IMR-90 (cell line): Measurements from ENCODE around the gene KCNK7. TPM values are rescaled to one million over a fixed set of nuclear protein-coding genes. Genes with fewer than 3 reads are reported as not detected.

ENCODE experiments used
- ATAC-seq: fragments of 200-7000 bp; cut with Tn5 transposase; 2 replicates; pipeline ENCODE4 v1.9.1; 2020; ENCODE audit warnings: low read depth, mild to moderate bottlenecking, moderate library complexity
- BruUV-seq: library from RNA; stranded (reverse); fragments of 400-500 nt; replicated peaks from 2 replicates; lab custom pipeline; 2021; lab: Mats Ljungman, UMichigan
- CTCF ChIA-PET: fragments of 300-600 bp; formaldehyde crosslinking; extraction: SDS; loops from one replicate; lab custom pipeline; 2021; ENCODE audit warnings: antibody characterized with exemption; lab: Yijun Ruan, JAX
- POLR2A ChIA-PET: fragments of 300-600 bp; sonication (Branson Sonifier 250); formaldehyde crosslinking; loops from one replicate; lab custom pipeline; 2022; ENCODE audit warnings: antibody characterized with exemption; ENCODE audit not compliant: unreplicated experiment; lab: Charles Lee
- DNase-seq: peaks from one replicate; pipeline ENCODE4 v3.0.0; 2013
- H2AFZ ChIP-seq: replicated peaks from 2 replicates; pipeline ENCODE3; 2013; ENCODE audit warnings: low read length, mild to moderate bottlenecking; ENCODE audit not compliant: poor library complexity
- H2AK5ac ChIP-seq: 2 replicates; pipeline ENCODE4 v1.6.1; 2013; ENCODE audit warnings: low read depth, low read length, inconsistent platforms
- H2AK9ac ChIP-seq: replicated peaks from 2 replicates; pipeline ENCODE3; 2013; ENCODE audit warnings: mild to moderate bottlenecking, low read depth, low read length, moderate library complexity; ENCODE audit not compliant: poor library complexity
- H2BK120ac ChIP-seq: 2 replicates; pipeline ENCODE4 v1.6.1; 2013; ENCODE audit warnings: low read depth, low read length, inconsistent platforms
- H2BK15ac ChIP-seq: 3 replicates; pipeline ENCODE4 v1.6.1; 2013; ENCODE audit warnings: low read depth, low read length, inconsistent platforms
- H2BK20ac ChIP-seq: 2 replicates; pipeline ENCODE4 v1.6.1; 2013; ENCODE audit warnings: low read depth, mild to moderate bottlenecking, inconsistent platforms, low read length, moderate library complexity
- H2BK5ac ChIP-seq: 2 replicates; pipeline ENCODE4 v1.6.1; 2013; ENCODE audit warnings: mild to moderate bottlenecking, low read depth, low read length, inconsistent platforms; ENCODE audit not compliant: poor library complexity, severe bottlenecking
- H3K14ac ChIP-seq: replicated peaks from 2 replicates; pipeline ENCODE4 v1.6.1; 2013; ENCODE audit warnings: low read depth, low read length, inconsistent platforms
- H3K18ac ChIP-seq: 2 replicates; pipeline ENCODE4 v1.6.1; 2013; ENCODE audit warnings: low read depth, low read length, control low read depth
- H3K23ac ChIP-seq: 2 replicates; pipeline ENCODE4 v1.6.1; 2013; ENCODE audit warnings: low read depth, low read length, inconsistent platforms
- H3K27ac ChIP-seq: 2 replicates; pipeline ENCODE4 v1.5.1; 2013; ENCODE audit warnings: mild to moderate bottlenecking, control low read depth, low read length; ENCODE audit not compliant: insufficient read depth
- H3K27me3 ChIP-seq: 2 replicates; pipeline ENCODE4 v1.6.1; 2013; ENCODE audit warnings: low read length; ENCODE audit not compliant: control insufficient read depth, insufficient read depth
- H3K36me3 ChIP-seq: 2 replicates; pipeline ENCODE4 v1.6.1; 2013; ENCODE audit warnings: low read length, mixed read lengths; ENCODE audit not compliant: control insufficient read depth, insufficient read depth
- H3K4ac ChIP-seq: 2 replicates; pipeline ENCODE4 v1.6.1; 2013; ENCODE audit warnings: low read depth, low read length, inconsistent platforms
- H3K4me1 ChIP-seq: 2 replicates; pipeline ENCODE4 v1.6.1; 2013; ENCODE audit warnings: low read length, mixed read lengths; ENCODE audit not compliant: control insufficient read depth, insufficient read depth
- H3K4me2 ChIP-seq: 2 replicates; pipeline ENCODE4 v1.6.1; 2013; ENCODE audit warnings: low read depth, mild to moderate bottlenecking, control low read depth, low read length, moderate library complexity
- H3K4me3 ChIP-seq: 2 replicates; pipeline ENCODE4 v1.5.1; 2013; ENCODE audit warnings: low read depth, mild to moderate bottlenecking, control low read depth, low read length, moderate library complexity; ENCODE audit not compliant: insufficient read depth
- H3K56ac ChIP-seq: 2 replicates; pipeline ENCODE4 v1.6.1; 2013; ENCODE audit warnings: low read length, inconsistent platforms; ENCODE audit not compliant: insufficient read depth; ENCODE audit errors: extremely low read depth
- H3K79me1 ChIP-seq, 2 experiments: 2 replicates each; pipeline ENCODE4 v1.6.1; 2013; ENCODE audit warnings: low read length in 2 of 2, inconsistent platforms in 1 of 2, low read depth in 1 of 2
- H3K9ac ChIP-seq: 2 replicates; pipeline ENCODE4 v1.6.1; 2013; ENCODE audit warnings: low read depth, low read length, control low read depth
- H3K9me1 ChIP-seq: 2 replicates; pipeline ENCODE4 v1.6.1; 2013; ENCODE audit warnings: low read length, inconsistent platforms; ENCODE audit not compliant: insufficient read depth
- H3K9me3 ChIP-seq: 2 replicates; pipeline ENCODE4 v1.6.1; 2013; ENCODE audit warnings: low read length; ENCODE audit not compliant: control insufficient read depth, insufficient read depth
- H4K20me1 ChIP-seq: 2 replicates; pipeline ENCODE4 v1.6.1; 2013; ENCODE audit warnings: low read length, inconsistent platforms; ENCODE audit not compliant: insufficient read depth
- H4K5ac ChIP-seq: 2 replicates; pipeline ENCODE4 v1.6.1; 2013; ENCODE audit warnings: mild to moderate bottlenecking, low read depth, low read length, control low read depth
- H4K8ac ChIP-seq, 2 experiments: 2 replicates each; pipeline ENCODE4 v1.6.1; 2013; ENCODE audit warnings: low read depth in 2 of 2, low read length in 2 of 2, control low read depth in 1 of 2, inconsistent platforms in 1 of 2
- H4K91ac ChIP-seq: 2 replicates; pipeline ENCODE4 v1.6.1; 2013; ENCODE audit warnings: low read depth, low read length, inconsistent platforms; ENCODE audit not compliant: insufficient read depth
- CEBPB ChIP-seq: IDR thresholded peaks from 2 replicates; pipeline ENCODE4 v1.6.1; 2012; ENCODE audit warnings: low read depth, low read length, improper control_type of control experiment
- CHD1 ChIP-seq: IDR thresholded peaks from 2 replicates; pipeline ENCODE4 v1.6.1; 2012; ENCODE audit warnings: low read depth, low read length, improper control_type of control experiment
- CTCF ChIP-seq: conservative IDR thresholded peaks from 2 replicates; pipeline ENCODE4 v1.5.1; 2012; ENCODE audit warnings: mild to moderate bottlenecking, low read depth, low read length, improper control_type of control experiment
- ELK1 ChIP-seq: fragments of 150-350 bp; IDR thresholded peaks from 2 replicates; pipeline ENCODE4 v1.6.1; 2016; ENCODE audit warnings: low read depth, mild to moderate bottlenecking, low read length, moderate library complexity, borderline replicate concordance
- MAFK ChIP-seq: IDR thresholded peaks from 2 replicates; pipeline ENCODE4 v1.6.1; 2012; ENCODE audit warnings: low read depth, low read length, improper control_type of control experiment
- MAZ ChIP-seq: IDR thresholded peaks from 2 replicates; pipeline ENCODE4 v1.6.1; 2012; ENCODE audit warnings: low read depth, mild to moderate bottlenecking, low read length, improper control_type of control experiment, moderate library complexity, borderline replicate concordance
- MXI1 ChIP-seq: IDR thresholded peaks from 2 replicates; pipeline ENCODE4 v1.6.1; 2012; ENCODE audit warnings: low read depth, mild to moderate bottlenecking, low read length, moderate library complexity, borderline replicate concordance
- NFE2L2 ChIP-seq: fragments of 150-350 bp; IDR thresholded peaks from 2 replicates; pipeline ENCODE4 v1.6.1; 2016; ENCODE audit warnings: low read depth, mild to moderate bottlenecking, low read length
- POLR2A ChIP-seq: IDR thresholded peaks from 2 replicates; pipeline ENCODE4 v1.6.1; 2012; ENCODE audit warnings: mild to moderate bottlenecking, low read depth, low read length
- RAD21 ChIP-seq: IDR thresholded peaks from 2 replicates; pipeline ENCODE4 v1.6.1; 2012; ENCODE audit warnings: low read length, improper control_type of control experiment
- RCOR1 ChIP-seq: IDR thresholded peaks from 2 replicates; pipeline ENCODE4 v1.6.1; 2012; ENCODE audit warnings: mild to moderate bottlenecking, low read length, improper control_type of control experiment; ENCODE audit not compliant: insufficient replicate concordance
- RFX5 ChIP-seq: IDR thresholded peaks from 2 replicates; pipeline ENCODE4 v1.8.0; 2012; ENCODE audit warnings: low read depth, mild to moderate bottlenecking, low read length, moderate library complexity
- SMC3 ChIP-seq: fragments of 150-350 bp; IDR thresholded peaks from 2 replicates; pipeline ENCODE4 v1.6.1; 2016; ENCODE audit warnings: low read depth, mild to moderate bottlenecking, antibody characterized with exemption, low read length, moderate library complexity
- WGBS, 2 experiments: methylation state at CpG; one replicate each; pipeline versions ENCODE4 v1.1.5 to v1.1.7; 2013; ENCODE audit warnings: missing lambda C conversion rate in 2 of 2; ENCODE audit not compliant: insufficient read length in 1 of 2; ENCODE audit errors: extremely low coverage in 2 of 2; 5-methylcytosine and 5-hydroxymethylcytosine counted together
- dilution Hi-C: fragments of 300-500 bp; cut with HindIII; formaldehyde crosslinking; loops from one replicate; pipeline ENCODE4 v1.14.3; 2018; ENCODE audit warnings: low sequenced_read_pairs; ENCODE audit not compliant: unreplicated experiment
- in situ Hi-C: fragments of 300-500 bp; cut with MboI; formaldehyde crosslinking; loops from 3 replicates; pipeline ENCODE4 v1.14.3; 2019; ENCODE audit warnings: low sequenced_read_pairs, inconsistent platforms, mixed read lengths
- intact Hi-C: fragments of 100-400 bp; cut with micrococcal nuclease; formaldehyde crosslinking; loops from 2 replicates; pipeline ENCODE4 v1.10.0; 2022
- polyA plus RNA-seq, 3 experiments: library from polyadenylated mRNA; depleted of rRNA; stranded (reverse); fragments of >200 nt; gene quantifications; 2 replicates each; pipeline ENCODE4 v1.2.3, GENCODE V29; 2012; ENCODE audit warnings: low replicate concordance in 1 of 3
- total RNA-seq: library from RNA; depleted of rRNA; stranded (reverse); fragments of >200 nt; gene quantifications from 2 replicates; pipeline ENCODE4 v1.2.3, GENCODE V29; 2012
- TF ChIP-seq, protein P1 (sequence below): fragments of 150-350 bp; IDR thresholded peaks from 2 replicates; pipeline ENCODE4 v1.6.1; 2017; ENCODE audit warnings: mild to moderate bottlenecking, antibody characterized with exemption, low read length, low read depth

The KCNK7 gene
- total and polyA plus RNA-seq, 2 of the 4 experiments (the other 2 are of a cell fraction) = 0.09 TPM; not detected in 1

- H3K9ac ChIP-seq = peak within 1 kb of the TSS; percentile 63
- H3K4me1 ChIP-seq = peaks cover 8% of the 10 kb centered on the region
- H2BK15ac ChIP-seq = no peak within 1 kb of the TSS; the same call in 2 of the 3 replicates
- peak; percentile 96 for ATAC-seq
- peak within 1 kb of the TSS; percentile 91 for H3K4ac ChIP-seq
- TF ChIP-seq POLR2A (no peak; the same call in 1 of the 2 replicates), RAD21 (peak; percentile 64), SMC3 (peak; percentile 54; the same call in 1 of the 2 replicates), CEBPB (no peak), MXI1 (peak; percentile 56; the same call in 1 of the 2 replicates), MAFK (no peak), ELK1 (no peak), RFX5 (no peak), RCOR1 (peak; percentile 73), CHD1 (no peak), MAZ (peak; percentile 42; the same call in 1 of the 2 replicates), NFE2L2 (no peak), CTCF (peak; percentile 65)
- TF ChIP-seq, protein P1, sequence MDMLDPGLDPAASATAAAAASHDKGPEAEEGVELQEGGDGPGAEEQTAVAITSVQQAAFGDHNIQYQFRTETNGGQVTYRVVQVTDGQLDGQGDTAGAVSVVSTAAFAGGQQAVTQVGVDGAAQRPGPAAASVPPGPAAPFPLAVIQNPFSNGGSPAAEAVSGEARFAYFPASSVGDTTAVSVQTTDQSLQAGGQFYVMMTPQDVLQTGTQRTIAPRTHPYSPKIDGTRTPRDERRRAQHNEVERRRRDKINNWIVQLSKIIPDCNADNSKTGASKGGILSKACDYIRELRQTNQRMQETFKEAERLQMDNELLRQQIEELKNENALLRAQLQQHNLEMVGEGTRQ = no peak
- peak within 1 kb of the TSS; percentile 68 for H2AK5ac ChIP-seq
- H2BK120ac ChIP-seq = peak within 1 kb of the TSS; percentile 67
- DNase-seq = peak; percentile 93
- intact Hi-C loops (no loop called here), dilution Hi-C loops (no loop called here), in situ Hi-C loops (no loop called here)
- WGBS, 2 experiments = 1% methylated on average over 21 of the region's 46 CpGs; no CpG with 5 or more reads in 1 of the 2 experiments
- H4K91ac ChIP-seq = peak within 1 kb of the TSS; percentile 56
- H3K79me1 ChIP-seq = peaks cover 16 to 43% of the 10 kb centered on the region in 2 experiments
- H3K9me1 ChIP-seq = peaks cover 10% of the 10 kb centered on the region
- H3K27ac ChIP-seq = peak within 1 kb of the TSS; percentile 61
- H3K18ac ChIP-seq = no peak within 1 kb of the TSS
- POLR2A ChIA-PET = no interaction called here
- no TSS peak for BruUV-seq
- CTCF ChIA-PET = interaction anchor here (1.6 to 1.8 kb wide), 2 partner anchors 12 to 25 kb away, joined by 5 read pairs; partner anchors contain the start of gene RELA
- peak within 1 kb of the TSS; percentile 11 to 69; a peak in 2 of 4 replicates for H4K8ac ChIP-seq
- H3K56ac ChIP-seq = peak within 1 kb of the TSS; percentile 22; the same call in 1 of the 2 replicates
- peaks cover 40% of the 10 kb centered on the region for H3K36me3 ChIP-seq
- H2BK5ac ChIP-seq = peak within 1 kb of the TSS; percentile 26
- peak within 1 kb of the TSS; percentile 83 for H3K14ac ChIP-seq
- H4K5ac ChIP-seq = peak within 1 kb of the TSS; percentile 16
- H3K4me2 ChIP-seq = peak within 1 kb of the TSS; percentile 63
- peak within 1 kb of the TSS; percentile 59 for H3K4me3 ChIP-seq
- peak within 1 kb of the TSS; percentile 49; the same call in 1 of the 2 replicates for H2BK20ac ChIP-seq
- H2AK9ac ChIP-seq = peak within 1 kb of the TSS; percentile 99
- H3K27me3 ChIP-seq = no peaks in the 10 kb centered on the region
- peak within 1 kb of the TSS; percentile 88 for H2AFZ ChIP-seq
- peak within 1 kb of the TSS; percentile 78; the same call in 1 of the 2 replicates for H3K23ac ChIP-seq
- peaks cover 20% of the 10 kb centered on the region; the same call in 1 of the 2 replicates for H4K20me1 ChIP-seq
- H3K9me3 ChIP-seq = no peaks in the 10 kb centered on the region
Measured at GRCh38 chr11:65637794-65638419, 42.3 kb upstream of the KCNK7 start, which contains the start of gene SIPA1. Gene SIPA1, plus strand, starts transcription at chr11:65638101. Its CDS starts 2,821 bp downstream, at chr11:65640922.
